ENCODE results near the gene EI24.

The EI24 gene

DNA sequence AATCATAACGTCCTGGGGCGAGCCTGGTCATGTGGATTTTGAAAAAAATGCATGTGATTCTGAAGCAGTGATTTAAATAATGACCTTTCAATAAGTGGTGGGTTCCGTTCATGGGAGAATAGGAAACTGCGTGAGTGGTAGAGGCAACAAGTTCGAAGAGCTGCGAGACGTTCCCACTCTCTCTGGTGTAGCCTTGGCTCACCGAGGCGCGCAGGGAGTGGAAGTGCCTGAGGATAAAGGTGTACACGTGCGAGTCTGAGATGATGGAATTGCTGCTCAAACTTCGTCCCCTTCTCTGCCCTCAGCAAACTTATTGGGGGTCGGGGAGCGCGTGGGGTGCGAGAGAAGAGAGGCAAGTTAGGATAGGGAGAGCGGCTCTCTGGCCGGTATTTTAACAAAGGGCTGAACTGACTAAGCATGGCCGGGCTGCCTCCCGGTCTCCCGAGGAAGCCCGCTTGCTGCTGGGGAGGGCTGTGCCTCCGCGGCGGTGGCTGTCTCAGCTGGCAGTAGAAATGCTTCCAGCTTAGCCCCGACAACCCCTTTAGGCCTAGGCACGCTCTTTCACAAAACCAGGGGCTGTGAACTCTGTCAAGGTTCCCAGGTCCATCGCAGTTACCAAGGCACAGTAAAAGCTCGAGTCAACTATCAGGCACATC lies 22.5 kb downstream of the EI24 start:
- TF ChIP-seq, protein P1, sequence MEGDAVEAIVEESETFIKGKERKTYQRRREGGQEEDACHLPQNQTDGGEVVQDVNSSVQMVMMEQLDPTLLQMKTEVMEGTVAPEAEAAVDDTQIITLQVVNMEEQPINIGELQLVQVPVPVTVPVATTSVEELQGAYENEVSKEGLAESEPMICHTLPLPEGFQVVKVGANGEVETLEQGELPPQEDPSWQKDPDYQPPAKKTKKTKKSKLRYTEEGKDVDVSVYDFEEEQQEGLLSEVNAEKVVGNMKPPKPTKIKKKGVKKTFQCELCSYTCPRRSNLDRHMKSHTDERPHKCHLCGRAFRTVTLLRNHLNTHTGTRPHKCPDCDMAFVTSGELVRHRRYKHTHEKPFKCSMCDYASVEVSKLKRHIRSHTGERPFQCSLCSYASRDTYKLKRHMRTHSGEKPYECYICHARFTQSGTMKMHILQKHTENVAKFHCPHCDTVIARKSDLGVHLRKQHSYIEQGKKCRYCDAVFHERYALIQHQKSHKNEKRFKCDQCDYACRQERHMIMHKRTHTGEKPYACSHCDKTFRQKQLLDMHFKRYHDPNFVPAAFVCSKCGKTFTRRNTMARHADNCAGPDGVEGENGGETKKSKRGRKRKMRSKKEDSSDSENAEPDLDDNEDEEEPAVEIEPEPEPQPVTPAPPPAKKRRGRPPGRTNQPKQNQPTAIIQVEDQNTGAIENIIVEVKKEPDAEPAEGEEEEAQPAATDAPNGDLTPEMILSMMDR (IDR thresholded peaks at IDR 0.05; ENCODE audit: insufficient read depth, low read depth, low read length, missing control alignments), result no peak
- peak; percentile 57 for DNase-seq (ENCODE audit: low read depth)
- peak overlapping the region; percentile 99 for H3K4me3 ChIP-seq (ENCODE audit: low read depth, low read length)

GRCh38 chr11:125592305-125593113 lies 23.2 kb downstream of the EI24 start, which contains the start of gene STT3A:
Gene STT3A (plus strand): TSS chr11:125592852. CDS start chr11:125595916, 3,064 bp downstream.
- TF ChIP-seq, protein P1 (IDR thresholded peaks at IDR 0.05; ENCODE audit: insufficient read depth, low read depth, low read length, missing control alignments), result no peak
- DNase-seq (ENCODE audit: low read depth), result peak; percentile 100
- peak within 1 kb of the TSS; percentile 99 for H3K4me3 ChIP-seq (ENCODE audit: low read depth, low read length)

GRCh38 chr11:125593114-125593820 lies 24.0 kb downstream of the EI24 start:
- H3K4me3 ChIP-seq (ENCODE audit: low read depth, low read length), result peak overlapping the region; percentile 87
- TF ChIP-seq, protein P1 (IDR thresholded peaks at IDR 0.05; ENCODE audit: insufficient read depth, low read depth, low read length, missing control alignments), result no peak
- peak; percentile 38 for DNase-seq (ENCODE audit: low read depth)

- no peak overlapping the region for H3K4me3 ChIP-seq (ENCODE audit: low read depth, low read length)
- no peak for DNase-seq (ENCODE audit: low read depth)
- TF ChIP-seq, protein P1 (IDR thresholded peaks at IDR 0.05; ENCODE audit: insufficient read depth, low read depth, low read length, missing control alignments), result no peak
Measured at GRCh38 chr11:125594958-125595357, 25.7 kb downstream of the EI24 start.

DNA sequence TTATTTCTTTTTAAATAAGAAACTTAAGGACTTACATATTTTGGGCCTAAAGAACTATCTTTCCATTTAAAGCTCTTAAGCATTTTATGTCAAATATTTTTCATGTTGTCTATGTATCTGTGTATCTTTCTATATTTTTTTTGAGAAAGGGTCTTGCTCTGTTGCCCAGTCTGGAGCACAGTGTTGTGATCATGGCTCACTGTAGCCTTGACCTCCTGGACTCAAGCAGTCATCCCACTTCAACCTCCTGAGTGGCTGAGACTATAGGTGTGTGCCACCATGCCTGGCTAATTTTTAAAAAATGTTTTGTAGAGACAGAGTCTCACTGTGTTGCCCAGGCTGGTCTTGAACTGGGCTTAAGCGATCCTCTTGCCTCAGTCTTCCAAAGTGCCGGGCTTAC lies 31.4 kb downstream of the EI24 start:
- no peak for DNase-seq (ENCODE audit: low read depth)
- TF ChIP-seq, protein P1 (IDR thresholded peaks at IDR 0.05; ENCODE audit: insufficient read depth, low read depth, low read length, missing control alignments), result no peak

GRCh38 chr11:125603207-125603606 lies 33.9 kb downstream of the EI24 start:
- TF ChIP-seq, protein P1 (IDR thresholded peaks at IDR 0.05; ENCODE audit: insufficient read depth, low read depth, low read length, missing control alignments), result no peak
- no peak overlapping the region for H3K4me3 ChIP-seq (ENCODE audit: low read depth, low read length)
- no peak for DNase-seq (ENCODE audit: low read depth)

More for the DNA sequence above, 31.4 kb downstream of the EI24 start:
- no peak overlapping the region for H3K4me3 ChIP-seq (ENCODE audit: low read depth, low read length)
